ENCODE measurements around the gene PGM1.

PGM1 gene

GRCh38 chr1:63705078-63705477 lies 111.9 kb downstream of the PGM1 start:
- TF ChIP-seq, protein P1, sequence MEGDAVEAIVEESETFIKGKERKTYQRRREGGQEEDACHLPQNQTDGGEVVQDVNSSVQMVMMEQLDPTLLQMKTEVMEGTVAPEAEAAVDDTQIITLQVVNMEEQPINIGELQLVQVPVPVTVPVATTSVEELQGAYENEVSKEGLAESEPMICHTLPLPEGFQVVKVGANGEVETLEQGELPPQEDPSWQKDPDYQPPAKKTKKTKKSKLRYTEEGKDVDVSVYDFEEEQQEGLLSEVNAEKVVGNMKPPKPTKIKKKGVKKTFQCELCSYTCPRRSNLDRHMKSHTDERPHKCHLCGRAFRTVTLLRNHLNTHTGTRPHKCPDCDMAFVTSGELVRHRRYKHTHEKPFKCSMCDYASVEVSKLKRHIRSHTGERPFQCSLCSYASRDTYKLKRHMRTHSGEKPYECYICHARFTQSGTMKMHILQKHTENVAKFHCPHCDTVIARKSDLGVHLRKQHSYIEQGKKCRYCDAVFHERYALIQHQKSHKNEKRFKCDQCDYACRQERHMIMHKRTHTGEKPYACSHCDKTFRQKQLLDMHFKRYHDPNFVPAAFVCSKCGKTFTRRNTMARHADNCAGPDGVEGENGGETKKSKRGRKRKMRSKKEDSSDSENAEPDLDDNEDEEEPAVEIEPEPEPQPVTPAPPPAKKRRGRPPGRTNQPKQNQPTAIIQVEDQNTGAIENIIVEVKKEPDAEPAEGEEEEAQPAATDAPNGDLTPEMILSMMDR (IDR thresholded peaks at IDR 0.05): no peak

DNA sequence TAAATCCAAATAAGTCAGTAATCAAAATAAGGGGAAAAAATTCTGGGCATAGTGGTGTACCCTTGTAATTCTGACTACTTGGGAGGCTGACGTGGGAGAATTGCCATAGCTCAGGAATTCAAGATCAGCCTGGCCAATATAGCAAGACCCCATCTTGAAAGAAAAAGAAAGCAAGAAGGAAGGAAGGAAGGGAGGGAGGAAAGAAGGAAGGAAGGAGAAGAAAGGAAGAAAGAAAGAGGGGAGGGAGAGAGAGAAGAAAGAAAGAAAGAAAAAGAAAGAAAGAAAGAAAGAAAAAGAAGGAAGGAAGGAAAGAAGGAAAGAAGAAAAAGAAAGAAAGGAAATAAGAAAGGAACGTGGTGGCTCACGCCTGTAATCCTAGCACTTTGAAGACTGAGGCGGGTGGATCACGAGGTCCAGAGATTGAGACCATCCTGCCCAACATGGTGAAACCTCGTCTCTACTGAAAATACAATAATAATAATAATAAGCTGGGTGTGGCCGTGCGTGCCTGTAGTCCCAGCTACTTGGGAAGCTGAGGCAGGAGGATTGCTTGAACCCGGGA lies 116.1 kb downstream of the PGM1 start:
- TF ChIP-seq, protein P1 (IDR thresholded peaks at IDR 0.05): no peak

All from LNCAP (cell line).